T-cell (primary cell): ENCODE results near the gene ATP10A. TPM values are rescaled to one million over a fixed set of nuclear protein-coding genes. Genes with fewer than 3 reads are reported as not detected.

Source experiments
- ATAC-seq, 4 experiments: fragments of 200-7000 bp in 3 of 4; fragments of 150-1000 bp in 1 of 4; cut with Tn5 transposase; replicated peaks in 1 of 4; 1 replicate in 3 of 4; 2 replicates in 1 of 4; pipeline ENCODE4 v1.10.0; 2021; ENCODE audit warnings: moderate library complexity in 3 of 4, mild to moderate bottlenecking in 2 of 4, moderate number of reproducible peaks in 1 of 4
- CTCF ChIA-PET, 2 donors: fragments of 300-600 bp; sonication (Branson Sonifier 250); formaldehyde crosslinking; loops; one replicate each; lab custom pipeline; 2022; ENCODE audit warnings: antibody characterized with exemption in 2 of 2; lab: Charles Lee
- POLR2A ChIA-PET, 2 donors: fragments of 300-600 bp; sonication (Branson Sonifier 250); formaldehyde crosslinking; loops; one replicate each; lab custom pipeline; 2022; ENCODE audit warnings: antibody characterized with exemption in 2 of 2; lab: Charles Lee
- DNase-seq, 35 experiments: peaks; one replicate each; pipeline versions ENCODE4 v3.0.0 to v3.0.0-alpha.2; 2013 to 2023
- H3K27ac ChIP-seq: one replicate; pipeline ENCODE4 v1.5.1; 2013; ENCODE audit warnings: low read length
- H3K27me3 ChIP-seq, 2 experiments: replicated peaks in 1 of 2; 1 replicate in 1 of 2; 2 replicates in 1 of 2; pipeline versions ENCODE4 v1.6.1 to v1.7.0; 2013; ENCODE audit warnings: low read length in 1 of 2, mixed read lengths in 1 of 2; ENCODE audit not compliant: control insufficient read depth in 2 of 2, insufficient read depth in 2 of 2; ENCODE audit errors: extremely low read depth in 1 of 2
- H3K36me3 ChIP-seq, 2 donors: 1 replicate in 1 of 2; 2 replicates in 1 of 2; pipeline versions ENCODE4 v1.6.1 to v1.7.0; 2013; ENCODE audit warnings: low read length in 1 of 2; ENCODE audit not compliant: control insufficient read depth in 2 of 2, insufficient read depth in 1 of 2; ENCODE audit errors: extremely low read depth in 1 of 2
- H3K4me1 ChIP-seq, 2 experiments: 1 replicate in 1 of 2; 2 replicates in 1 of 2; pipeline versions ENCODE4 v1.6.1 to v1.7.0; 2013; ENCODE audit warnings: low read length in 2 of 2, mixed read lengths in 1 of 2; ENCODE audit not compliant: insufficient read depth in 2 of 2, control insufficient read depth in 1 of 2; ENCODE audit errors: extremely low read depth in 1 of 2
- H3K4me3 ChIP-seq, 2 donors: 1 replicate in 1 of 2; 2 replicates in 1 of 2; pipeline versions ENCODE4 v1.5.1 to v1.7.0; 2013; ENCODE audit warnings: mild to moderate bottlenecking in 2 of 2, low read length in 1 of 2, moderate library complexity in 1 of 2; ENCODE audit not compliant: control insufficient read depth in 1 of 2; ENCODE audit errors: extremely low read depth in 1 of 2
- H3K9me3 ChIP-seq: 2 replicates; pipeline ENCODE4 v1.7.0; 2013
- H3K27ac Mint-ChIP-seq, 2 donors: one replicate each; pipeline ENCODE4 v1.8.0; 2020 to 2021; ENCODE audit warnings: mild to moderate bottlenecking in 2 of 2, mixed read lengths in 2 of 2
- H3K27me3 Mint-ChIP-seq, 2 donors: one replicate each; pipeline ENCODE4 v1.8.0; 2021 to 2022; ENCODE audit warnings: mixed read lengths in 2 of 2
- H3K36me3 Mint-ChIP-seq: one replicate; pipeline ENCODE4 v1.8.0; 2021; ENCODE audit warnings: mixed read lengths
- H3K4me1 Mint-ChIP-seq, 3 donors: one replicate each; pipeline ENCODE4 v1.8.0; 2020 to 2022; ENCODE audit warnings: mixed read lengths in 3 of 3, mild to moderate bottlenecking in 1 of 3
- H3K4me3 Mint-ChIP-seq, 3 donors: one replicate each; pipeline ENCODE4 v1.8.0; 2020 to 2022; ENCODE audit warnings: mild to moderate bottlenecking in 3 of 3, mixed read lengths in 3 of 3, moderate library complexity in 3 of 3
- H3K9me3 Mint-ChIP-seq, 3 donors: one replicate each; pipeline ENCODE4 v1.8.0; 2020 to 2022; ENCODE audit warnings: mixed read lengths in 3 of 3
- WGBS: methylation state at CpG from one replicate; pipeline ENCODE4 v1.1.5; 2013; ENCODE audit warnings: missing lambda C conversion rate; ENCODE audit not compliant: insufficient coverage; 5-methylcytosine and 5-hydroxymethylcytosine counted together
- total RNA-seq, 35 experiments: library from RNA in 6 of 35; stranded (reverse) in 6 of 35; fragments of 120-200 nt in 1 of 35; gene quantifications; one replicate each; pipeline versions ENCODE4 v1.2.1 to v1.2.4 and lab custom pipeline; 2013 to 2026

The ATP10A gene
- total RNA-seq, 5 donors from 2014 or later (not counting 1 experiment from before 2014, with no cell fraction given): 37.3 to 65.5 (median 53.4) TPM

DNA sequence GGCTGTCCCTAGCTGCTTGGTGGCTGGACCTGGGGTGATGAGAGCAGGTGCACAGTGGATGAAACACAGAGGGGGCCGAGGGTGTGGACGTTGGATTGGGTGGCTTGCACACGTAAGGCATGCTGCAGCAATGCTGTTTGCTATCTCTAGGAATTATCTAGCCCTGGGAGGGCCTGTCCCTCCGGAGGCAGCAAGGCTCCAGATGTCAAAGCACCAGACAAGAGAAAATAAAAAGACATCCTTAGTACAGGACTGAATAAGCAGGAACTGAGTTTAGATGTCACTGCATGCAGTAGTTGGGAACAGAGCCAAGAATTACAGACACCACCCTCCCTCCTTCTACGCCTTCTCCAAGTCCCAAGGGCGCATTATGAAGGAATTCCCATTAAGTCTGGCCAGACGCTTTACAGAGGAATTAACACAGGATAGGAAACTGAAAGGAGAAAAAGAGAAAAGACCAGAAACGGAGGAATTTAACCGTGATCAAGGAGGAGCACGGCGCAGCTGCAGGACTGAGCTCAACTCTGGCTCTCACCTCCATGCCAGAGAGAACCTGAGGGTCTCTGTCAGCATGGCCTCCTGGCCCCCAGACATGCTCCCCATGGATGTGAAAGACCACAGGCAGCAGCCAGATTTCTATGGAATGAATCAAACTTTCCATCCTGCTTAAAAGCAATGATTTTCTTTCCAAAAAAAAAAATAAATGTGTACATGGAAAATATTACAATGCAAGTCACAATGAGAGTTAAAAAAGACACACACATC is 13.8 kb downstream of the ATP10A start:
- Mint-ChIP-seq H3K36me3 (peaks cover 4% of the 10 kb centered on the region), H3K9me3 (no peaks in the 10 kb centered on the region), H3K4me1 (peaks cover 90 to 93% (median 90%) of the 10 kb centered on the region in 3 donors), H3K4me3 (peak overlapping the region; percentile 88 to 98 (median 97)), H3K27me3 (no peaks in the 10 kb centered on the region), H3K27ac (peak overlapping the region; percentile 98 to 100)
- ATAC-seq: no peak
- Histone ChIP-seq H3K27ac (peak overlapping the region; percentile 92), H3K4me3 (no peak overlapping the region), H3K9me3 (no peaks in the 10 kb centered on the region), H3K36me3 (peaks cover 0 to 2% of the 10 kb centered on the region in 2 donors), H3K27me3 (no peaks in the 10 kb centered on the region), H3K4me1 (peaks cover 71 to 87% of the 10 kb centered on the region in 2 experiments)
- WGBS: 82% methylated on average over 5 of the region's 11 CpGs
- POLR2A ChIA-PET: no interaction called here
- CTCF ChIA-PET: no interaction called here
- peak in 1 of 35 experiments; percentile 38 for DNase-seq

DNA sequence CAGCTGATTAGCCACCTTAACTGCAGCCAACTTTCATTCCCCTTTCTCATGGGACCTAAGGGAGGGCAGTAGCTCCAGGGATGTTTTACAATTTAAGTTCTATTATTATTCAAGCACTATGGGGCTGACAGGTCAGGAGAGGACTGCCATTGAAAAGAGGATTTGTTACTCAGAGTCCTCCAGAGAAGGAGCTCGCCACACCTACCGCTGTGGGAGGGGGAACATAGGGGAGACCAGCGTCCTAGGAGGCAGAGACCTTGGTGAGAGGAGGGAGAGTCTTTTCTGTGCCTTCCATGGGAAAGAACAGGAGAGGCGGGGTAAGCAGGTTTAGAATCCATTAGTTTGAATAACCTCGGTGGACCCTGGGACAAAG is 14.4 kb downstream of the ATP10A start:
- Mint-ChIP-seq H3K4me1 (peaks cover 87 to 94% (median 89%) of the 10 kb centered on the region in 3 donors), H3K4me3 (peak overlapping the region; percentile 88 to 98 (median 97)), H3K9me3 (no peaks in the 10 kb centered on the region), H3K27me3 (no peaks in the 10 kb centered on the region), H3K27ac (peak overlapping the region; percentile 98 to 100), H3K36me3 (peaks cover 3% of the 10 kb centered on the region)
- Histone ChIP-seq H3K4me3 (no peak overlapping the region), H3K36me3 (peaks cover 0 to 6% of the 10 kb centered on the region in 2 donors), H3K4me1 (peaks cover 72 to 87% of the 10 kb centered on the region in 2 experiments), H3K27ac (peak overlapping the region; percentile 92), H3K9me3 (no peaks in the 10 kb centered on the region), H3K27me3 (no peaks in the 10 kb centered on the region)
- WGBS: 91% methylated on average over 4 of the region's 5 CpGs
- DNase-seq (no peak), ATAC-seq (no peak)
- POLR2A ChIA-PET: no interaction called here
- CTCF ChIA-PET: no interaction called here

DNA sequence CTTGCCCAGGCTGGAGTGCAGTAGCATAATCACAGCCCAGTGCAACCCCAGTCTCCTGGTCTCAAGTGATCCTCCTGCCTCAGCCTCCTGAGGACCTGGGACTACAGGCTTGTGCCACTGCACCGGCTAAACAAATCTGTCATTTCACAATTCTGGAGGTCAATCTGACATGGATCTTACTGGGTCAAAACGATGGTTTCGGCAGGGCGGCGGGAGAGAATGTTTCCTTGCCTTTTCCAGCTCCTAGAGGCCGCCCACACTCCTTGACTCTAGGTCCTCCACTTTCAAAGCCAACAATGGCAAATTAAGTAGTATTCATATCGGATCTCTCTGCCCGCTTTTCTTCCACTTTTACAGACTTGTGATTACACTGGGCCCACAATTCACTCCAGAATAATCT is 14.8 kb downstream of the ATP10A start:
- Mint-ChIP-seq H3K27me3 (no peaks in the 10 kb centered on the region), H3K36me3 (peaks cover 5% of the 10 kb centered on the region), H3K9me3 (no peaks in the 10 kb centered on the region), H3K4me3 (peak overlapping the region in 1 of 3 donors; percentile 97), H3K4me1 (peaks cover 87 to 93% (median 89%) of the 10 kb centered on the region in 3 donors), H3K27ac (peak overlapping the region; percentile 98 to 100)
- POLR2A ChIA-PET: interaction anchor here in 1 of 2 donors (0.6 kb wide), 1 partner anchor 104 kb away, joined by 4 read pairs; no protein-coding TSS in a partner anchor
- H3K27ac ChIP-seq: peak overlapping the region; percentile 92
- ATAC-seq: no peak
- H3K36me3 ChIP-seq: peaks cover 0 to 6% of the 10 kb centered on the region in 2 donors
- no peak overlapping the region for H3K4me3 ChIP-seq
- DNase-seq: no peak
- CTCF ChIA-PET: interaction anchor here (1.1 to 1.3 kb wide), 2 partner anchors 8 to 85 kb away, joined by 4 to 11 read pairs; no protein-coding TSS in a partner anchor
- H3K27me3 ChIP-seq: no peaks in the 10 kb centered on the region
- H3K4me1 ChIP-seq: peaks cover 69 to 85% of the 10 kb centered on the region in 2 experiments
- H3K9me3 ChIP-seq: no peaks in the 10 kb centered on the region
- 100% methylated on average over 5 of the region's 8 CpGs for WGBS

DNA sequence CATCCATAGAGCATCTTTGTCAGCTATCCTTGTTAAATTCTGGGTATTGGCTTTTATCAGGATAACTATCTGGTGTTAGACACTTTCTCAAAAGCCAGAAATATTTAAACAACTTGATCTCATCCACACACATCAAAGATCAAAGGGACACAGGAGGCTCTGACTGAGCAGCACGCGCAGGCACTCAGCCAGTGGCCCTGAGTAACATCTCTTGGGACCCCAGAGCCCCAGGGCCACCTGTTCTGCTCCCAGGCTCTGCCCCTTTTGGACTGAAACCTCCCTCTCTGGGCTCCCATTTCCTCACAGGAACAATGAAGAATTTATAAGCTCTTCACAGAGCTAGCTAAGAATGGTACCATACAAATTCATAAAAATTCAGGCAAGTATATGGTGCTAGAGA is 16.1 kb downstream of the ATP10A start:
- ChIA-PET POLR2A (interaction anchor here (0.5 to 0.9 kb wide), 2 partner anchors 12 to 87 kb away, joined by 6 to 10 read pairs; no protein-coding TSS in a partner anchor), CTCF (interaction anchor here (0.6 to 1.3 kb wide), 7 partner anchors 9 to 91 kb away, joined by 3 to 11 read pairs (median 4); no protein-coding TSS in a partner anchor)
- Histone ChIP-seq H3K4me1 (peaks cover 58 to 76% of the 10 kb centered on the region in 2 experiments), H3K36me3 (peaks cover 3 to 6% of the 10 kb centered on the region in 2 donors), H3K4me3 (peak overlapping the region in 1 of 2 donors; percentile 1), H3K9me3 (no peaks in the 10 kb centered on the region), H3K27me3 (no peaks in the 10 kb centered on the region), H3K27ac (peak overlapping the region; percentile 65)
- peak overlapping the region; percentile 28 to 71 (median 29) for H3K4me3 Mint-ChIP-seq
- peaks cover 86 to 89% (median 89%) of the 10 kb centered on the region in 3 donors for H3K4me1 Mint-ChIP-seq
- no peaks in the 10 kb centered on the region for H3K27me3 Mint-ChIP-seq
- peak in 1 of 4 experiments; percentile 14 for ATAC-seq
- peaks cover 5% of the 10 kb centered on the region for H3K36me3 Mint-ChIP-seq
- H3K9me3 Mint-ChIP-seq: no peaks in the 10 kb centered on the region
- H3K27ac Mint-ChIP-seq: peak overlapping the region; percentile 91 to 98
- WGBS: 65% methylated on average over 2 of the region's 2 CpGs
- DNase-seq: peak in 3 of 35 experiments; percentile 21 to 36 (median 32)

DNA sequence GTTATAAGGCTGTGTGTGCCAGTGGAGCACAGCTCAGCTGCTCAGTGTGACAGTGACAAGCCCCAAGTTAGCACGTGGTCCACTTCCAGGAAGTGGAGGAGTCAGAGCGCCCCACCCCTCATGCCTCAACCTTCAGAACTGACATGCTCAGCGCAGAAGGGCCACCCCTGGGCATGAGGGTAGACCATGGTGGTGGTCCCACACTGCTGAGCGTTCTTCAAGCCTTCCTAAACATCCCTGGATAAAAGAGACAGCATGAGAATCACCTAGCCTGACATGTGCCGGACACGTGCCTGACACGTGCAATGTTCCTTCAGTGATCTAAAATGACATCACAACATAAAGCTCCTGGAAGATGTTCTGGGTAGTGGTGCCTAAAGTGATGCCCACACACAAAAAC is 16.8 kb downstream of the ATP10A start:
- WGBS: 8% methylated on average over 2 of the region's 7 CpGs
- H3K4me3 Mint-ChIP-seq: peak overlapping the region; percentile 19 to 71 (median 58)
- CTCF ChIA-PET: interaction anchor here in 1 of 2 donors (0.9 to 1.0 kb wide), 2 partner anchors 12 to 87 kb away, joined by 3 read pairs; no protein-coding TSS in a partner anchor
- POLR2A ChIA-PET: no interaction called here
- Histone ChIP-seq H3K36me3 (peaks cover 3 to 6% of the 10 kb centered on the region in 2 donors), H3K4me1 (peaks cover 51 to 72% of the 10 kb centered on the region in 2 experiments), H3K9me3 (no peaks in the 10 kb centered on the region), H3K27ac (peak overlapping the region; percentile 65), H3K4me3 (no peak overlapping the region), H3K27me3 (no peaks in the 10 kb centered on the region)
- H3K36me3 Mint-ChIP-seq: peaks cover 8% of the 10 kb centered on the region
- DNase-seq (peak in 33 of 35 experiments; percentile 45 to 80 (median 63)), ATAC-seq (peak; percentile 71 to 77 (median 74))
- no peaks in the 10 kb centered on the region for H3K9me3 Mint-ChIP-seq
- H3K27ac Mint-ChIP-seq: peak overlapping the region; percentile 91 to 97
- peaks cover 86 to 89% (median 86%) of the 10 kb centered on the region in 3 donors for H3K4me1 Mint-ChIP-seq
- H3K27me3 Mint-ChIP-seq: no peaks in the 10 kb centered on the region

DNA sequence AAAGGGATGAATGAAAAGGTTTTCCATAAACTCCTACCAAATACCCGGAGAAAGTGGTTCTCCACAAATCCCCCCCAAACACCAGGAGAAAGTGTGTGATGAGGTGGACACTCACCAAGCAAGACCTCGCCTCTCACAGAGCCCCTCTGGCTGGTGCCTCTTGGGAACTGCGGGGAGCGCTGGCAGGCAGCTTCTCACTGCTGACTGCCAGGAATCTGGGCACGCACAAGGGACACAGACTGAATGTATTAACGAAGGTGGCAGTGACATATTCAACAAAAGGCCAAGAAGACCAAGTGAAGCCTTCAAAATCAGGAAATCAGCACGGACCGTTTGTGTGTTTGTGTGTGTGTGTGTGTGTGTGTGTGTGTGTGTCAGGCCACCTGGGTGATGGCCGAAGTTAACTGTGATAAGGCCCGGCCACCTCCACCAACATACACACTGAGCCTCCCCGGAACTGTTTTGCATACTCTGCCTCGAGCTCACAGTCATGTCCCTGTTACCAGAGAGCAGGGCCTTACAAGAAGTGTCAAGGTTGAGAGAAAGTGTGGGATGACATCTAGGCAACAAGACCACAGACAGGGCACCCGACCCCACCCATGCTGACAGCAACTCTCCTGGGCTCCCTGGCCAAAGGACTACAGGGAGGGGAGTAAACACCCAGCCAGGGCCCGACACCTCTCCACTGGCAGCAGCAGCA is 18.0 kb downstream of the ATP10A start:
- Histone ChIP-seq H3K4me1 (peaks cover 47 to 62% of the 10 kb centered on the region in 2 experiments), H3K4me3 (no peak overlapping the region), H3K27ac (peak overlapping the region; percentile 38), H3K36me3 (peaks cover 3 to 6% of the 10 kb centered on the region in 2 donors), H3K27me3 (no peaks in the 10 kb centered on the region), H3K9me3 (no peaks in the 10 kb centered on the region)
- Mint-ChIP-seq H3K36me3 (peaks cover 15% of the 10 kb centered on the region), H3K4me3 (peak overlapping the region in 1 of 3 donors; percentile 71), H3K27me3 (no peaks in the 10 kb centered on the region), H3K27ac (peak overlapping the region; percentile 91 to 97), H3K4me1 (peaks cover 84 to 87% (median 85%) of the 10 kb centered on the region in 3 donors), H3K9me3 (no peaks in the 10 kb centered on the region)
- DNase-seq (no peak), ATAC-seq (no peak)
- WGBS: 77% methylated on average over 4 of the region's 14 CpGs
- ChIA-PET CTCF (no interaction called here), POLR2A (no interaction called here)
